ENCODE results near the gene RALGPS1. TPM values are rescaled to one million over a fixed set of nuclear protein-coding genes. Genes with fewer than 3 reads are reported as not detected.

Gene RALGPS1
- total RNA-seq, 2 experiments from 2014 or later: 2.1 to 2.4 TPM

GRCh38 chr9:127197861-127198430, 283.4 kb downstream of the RALGPS1 start:
- Mint-ChIP-seq H3K27ac (no peak overlapping the region), H3K27me3 (ENCODE audit: low read depth) (peaks cover 7% of the 10 kb centered on the region), H3K9me3 (no peaks in the 10 kb centered on the region), H3K4me3 (no peak overlapping the region), H3K36me3 (ENCODE audit: low read depth) (no peaks in the 10 kb centered on the region), H3K4me1 (ENCODE audit: low read depth) (peaks cover 2% of the 10 kb centered on the region)
- CTCF ChIA-PET: interaction anchor here (1.1 to 4.1 kb wide), 10 partner anchors 12 to 272 kb away, joined by 3 to 36 read pairs (median 4); no protein-coding TSS in a partner anchor
- no peak for DNase-seq
- intact Hi-C loops (cut with micrococcal nuclease): no loop called here

- Mint-ChIP-seq H3K4me1 (ENCODE audit: low read depth) (peaks cover 3% of the 10 kb centered on the region), H3K4me3 (no peak overlapping the region), H3K27ac (no peak overlapping the region), H3K36me3 (ENCODE audit: low read depth) (no peaks in the 10 kb centered on the region), H3K27me3 (ENCODE audit: low read depth) (peaks cover 7% of the 10 kb centered on the region), H3K9me3 (no peaks in the 10 kb centered on the region)
- CTCF ChIA-PET: interaction anchor here (0.9 to 4.1 kb wide), 10 partner anchors 12 to 264 kb away, joined by 3 to 36 read pairs (median 4); no protein-coding TSS in a partner anchor
- intact Hi-C loops (cut with micrococcal nuclease): no loop called here
- no peak for DNase-seq
These were observed 284.0 kb downstream of the RALGPS1 start for GRCh38 chr9:127198587-127198986.

DNA sequence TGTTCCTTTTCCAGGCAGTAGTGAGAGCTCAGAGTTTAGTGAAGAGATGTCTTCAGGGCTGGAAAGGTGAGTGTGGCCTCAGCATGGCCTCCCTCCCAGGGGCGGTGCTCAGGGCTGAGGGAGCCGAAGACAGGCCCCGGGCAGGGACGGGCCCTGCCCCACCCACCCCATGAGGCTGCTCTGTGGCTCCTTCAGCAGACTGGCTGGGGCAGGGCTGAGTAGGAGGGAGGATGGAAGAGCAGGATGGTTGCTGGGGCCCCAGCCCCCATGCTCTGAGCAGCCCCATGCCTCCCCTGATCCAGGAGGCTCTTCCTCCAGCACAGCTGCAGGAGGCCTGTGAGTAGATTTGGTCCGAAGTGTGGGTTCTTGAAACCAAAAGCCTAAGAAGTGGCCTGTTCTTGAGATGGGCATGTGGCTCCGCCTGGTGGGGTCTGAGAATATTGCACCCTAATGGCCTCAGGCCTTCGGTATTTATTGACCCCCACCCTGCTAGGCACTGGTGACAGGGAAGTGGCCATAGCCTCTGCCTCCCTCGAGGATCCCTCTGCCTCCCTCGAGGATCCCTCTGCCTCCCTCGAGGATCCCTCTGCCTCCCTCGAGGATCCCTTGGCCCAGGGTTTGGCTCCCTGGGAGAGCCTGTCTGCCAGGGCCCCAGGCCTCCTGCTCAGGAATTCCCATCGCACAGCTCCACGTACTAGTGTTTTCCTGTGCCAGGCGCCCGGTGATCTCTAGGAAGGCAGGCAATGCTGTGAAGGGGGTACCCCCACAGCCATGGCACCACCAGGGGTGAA, 284.6 kb downstream of the RALGPS1 start:
- peaks cover 3% of the 10 kb centered on the region for H3K4me1 Mint-ChIP-seq (ENCODE audit: low read depth)
- DNase-seq: peak; percentile 87
- H3K27me3 Mint-ChIP-seq (ENCODE audit: low read depth): peaks cover 7% of the 10 kb centered on the region
- no peak overlapping the region for H3K27ac Mint-ChIP-seq
- intact Hi-C loops (cut with micrococcal nuclease): loop anchor here (1.0 kb wide), 4 partner anchors 213 to 259 kb away; no protein-coding TSS in a partner anchor
- H3K9me3 Mint-ChIP-seq: no peaks in the 10 kb centered on the region
- CTCF ChIA-PET: interaction anchor here (0.9 to 4.1 kb wide), 10 partner anchors 11 to 264 kb away, joined by 3 to 36 read pairs (median 4); no protein-coding TSS in a partner anchor
- no peaks in the 10 kb centered on the region for H3K36me3 Mint-ChIP-seq (ENCODE audit: low read depth)
- no peak overlapping the region for H3K4me3 Mint-ChIP-seq

DNA sequence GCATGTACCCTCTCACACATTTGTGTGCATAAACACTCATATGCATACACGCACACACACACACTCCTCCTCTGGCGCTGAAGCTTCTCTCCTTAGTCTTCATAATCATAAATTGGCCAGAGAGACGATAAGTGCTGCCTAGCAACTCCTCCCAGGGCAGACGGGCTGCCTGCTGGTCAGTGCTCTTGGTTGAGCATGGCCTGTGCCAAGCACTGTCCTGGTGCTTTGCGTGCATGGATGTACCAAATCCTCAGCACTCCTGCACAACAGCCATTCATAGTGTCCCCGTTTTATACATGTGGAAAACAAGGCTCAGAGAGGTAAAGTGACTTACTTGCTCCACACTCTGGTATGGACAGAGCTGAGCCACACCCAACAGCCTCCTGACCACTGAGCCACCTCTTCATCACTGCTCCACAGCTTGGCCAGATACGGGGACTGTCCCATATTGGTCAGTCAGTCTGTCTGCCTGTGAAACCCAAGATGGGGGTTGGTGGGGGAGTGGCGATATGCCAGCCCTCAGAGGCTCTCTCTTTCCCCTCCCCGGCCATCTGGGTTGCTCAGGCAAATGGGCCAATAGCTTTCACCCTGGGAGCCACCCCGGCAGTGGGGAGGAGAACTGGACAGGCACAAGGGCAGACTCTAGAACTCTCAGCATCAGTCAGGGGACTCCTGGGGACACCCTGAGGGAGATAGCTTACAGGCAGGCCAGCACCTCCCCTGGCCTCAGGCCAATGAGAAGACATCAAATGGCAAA, 285.7 kb downstream of the RALGPS1 start:
- Mint-ChIP-seq H3K27me3 (ENCODE audit: low read depth) (peaks cover 7% of the 10 kb centered on the region), H3K9me3 (no peaks in the 10 kb centered on the region), H3K4me3 (no peak overlapping the region), H3K27ac (no peak overlapping the region), H3K4me1 (ENCODE audit: low read depth) (peaks cover 3% of the 10 kb centered on the region), H3K36me3 (ENCODE audit: low read depth) (no peaks in the 10 kb centered on the region)
- DNase-seq: no peak
- intact Hi-C loops (cut with micrococcal nuclease): no loop called here
- CTCF ChIA-PET: interaction anchor here (0.7 to 4.1 kb wide), 7 partner anchors 54 to 286 kb away, joined by 3 to 36 read pairs (median 9); partner anchors contain the start of gene RALGPS1

- CTCF ChIA-PET: interaction anchor here (1.0 to 4.1 kb wide), 5 partner anchors 14 to 287 kb away, joined by 3 to 25 read pairs (median 5); partner anchors contain the start of gene RALGPS1
- Mint-ChIP-seq H3K27ac (no peak overlapping the region), H3K4me3 (no peak overlapping the region), H3K4me1 (ENCODE audit: low read depth) (peaks cover 3% of the 10 kb centered on the region), H3K9me3 (no peaks in the 10 kb centered on the region), H3K27me3 (ENCODE audit: low read depth) (peaks cover 5% of the 10 kb centered on the region), H3K36me3 (ENCODE audit: low read depth) (no peaks in the 10 kb centered on the region)
- intact Hi-C loops (cut with micrococcal nuclease): no loop called here
- no peak for DNase-seq
These were observed 286.5 kb downstream of the RALGPS1 start for GRCh38 chr9:127201071-127201541.

DNA sequence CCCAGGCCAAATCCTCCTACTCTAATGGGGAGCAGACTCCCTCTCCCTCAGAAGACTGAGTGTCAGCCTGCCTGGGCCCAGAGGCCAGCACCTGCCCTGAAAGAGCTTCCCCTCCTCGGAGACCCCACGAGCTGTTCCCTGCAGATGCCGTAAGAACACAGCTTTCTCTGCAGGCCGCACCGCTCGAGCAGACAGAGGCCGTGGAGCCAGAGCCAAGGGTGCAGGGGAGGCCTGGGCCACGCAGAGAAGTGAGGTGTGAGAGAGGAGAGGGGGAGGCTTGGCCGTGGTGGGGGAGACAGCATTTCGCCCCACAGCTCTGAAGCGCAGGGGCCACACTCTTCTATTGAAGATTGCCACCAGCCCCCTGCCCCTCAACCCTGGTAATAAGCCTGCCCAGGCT, 287.1 kb downstream of the RALGPS1 start:
- intact Hi-C loops (cut with micrococcal nuclease): no loop called here
- Mint-ChIP-seq H3K27ac (no peak overlapping the region), H3K27me3 (ENCODE audit: low read depth) (peaks cover 5% of the 10 kb centered on the region), H3K4me3 (no peak overlapping the region), H3K4me1 (ENCODE audit: low read depth) (peaks cover 3% of the 10 kb centered on the region), H3K36me3 (ENCODE audit: low read depth) (no peaks in the 10 kb centered on the region), H3K9me3 (no peaks in the 10 kb centered on the region)
- DNase-seq: no peak
- CTCF ChIA-PET: interaction anchor here (2.2 to 2.4 kb wide), 2 partner anchors 13 to 260 kb away, joined by 5 to 13 read pairs; no protein-coding TSS in a partner anchor

DNA sequence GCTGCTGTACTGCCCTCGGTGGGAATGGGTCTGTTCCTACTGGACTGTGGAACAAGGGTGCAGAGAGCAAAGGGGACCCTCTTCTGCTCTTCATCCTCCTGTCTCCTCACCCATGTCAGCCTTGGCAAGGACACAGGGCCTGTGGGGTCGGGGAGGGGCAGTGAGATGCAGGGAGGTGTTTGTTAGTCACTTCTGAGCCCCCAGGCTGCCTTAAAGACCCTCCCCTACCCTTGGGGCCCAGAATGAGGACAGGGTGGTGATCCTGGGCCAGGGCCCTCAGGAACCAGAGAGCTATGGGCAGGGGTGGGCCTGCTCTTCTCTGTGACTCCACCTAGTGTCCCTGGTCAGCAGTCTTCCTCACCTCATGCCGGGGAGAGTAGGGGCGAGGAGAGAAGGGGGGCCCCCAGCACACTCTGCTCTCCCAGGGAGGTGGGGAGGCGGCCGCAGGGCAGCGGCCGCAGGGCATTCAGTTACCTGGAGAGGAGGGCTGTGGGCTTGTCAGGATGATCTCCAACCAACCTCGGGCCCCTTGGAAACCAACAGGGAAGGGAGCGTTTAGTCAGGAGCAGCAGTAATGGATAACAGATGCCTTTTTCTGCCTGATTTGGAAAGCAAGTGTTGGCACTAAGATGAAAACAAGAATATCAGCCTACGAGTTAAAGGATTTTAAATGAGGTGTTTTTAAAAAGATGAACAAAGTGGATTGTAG, 288.0 kb downstream of the RALGPS1 start:
- Mint-ChIP-seq H3K27me3 (ENCODE audit: low read depth) (peaks cover 5% of the 10 kb centered on the region), H3K9me3 (no peaks in the 10 kb centered on the region), H3K27ac (no peak overlapping the region), H3K4me3 (no peak overlapping the region), H3K4me1 (ENCODE audit: low read depth) (peaks cover 3% of the 10 kb centered on the region), H3K36me3 (ENCODE audit: low read depth) (no peaks in the 10 kb centered on the region)
- intact Hi-C loops (cut with micrococcal nuclease): no loop called here
- CTCF ChIA-PET: interaction anchor here (2.2 to 2.4 kb wide), 2 partner anchors 12 to 261 kb away, joined by 5 to 13 read pairs; no protein-coding TSS in a partner anchor
- DNase-seq: no peak

DNA sequence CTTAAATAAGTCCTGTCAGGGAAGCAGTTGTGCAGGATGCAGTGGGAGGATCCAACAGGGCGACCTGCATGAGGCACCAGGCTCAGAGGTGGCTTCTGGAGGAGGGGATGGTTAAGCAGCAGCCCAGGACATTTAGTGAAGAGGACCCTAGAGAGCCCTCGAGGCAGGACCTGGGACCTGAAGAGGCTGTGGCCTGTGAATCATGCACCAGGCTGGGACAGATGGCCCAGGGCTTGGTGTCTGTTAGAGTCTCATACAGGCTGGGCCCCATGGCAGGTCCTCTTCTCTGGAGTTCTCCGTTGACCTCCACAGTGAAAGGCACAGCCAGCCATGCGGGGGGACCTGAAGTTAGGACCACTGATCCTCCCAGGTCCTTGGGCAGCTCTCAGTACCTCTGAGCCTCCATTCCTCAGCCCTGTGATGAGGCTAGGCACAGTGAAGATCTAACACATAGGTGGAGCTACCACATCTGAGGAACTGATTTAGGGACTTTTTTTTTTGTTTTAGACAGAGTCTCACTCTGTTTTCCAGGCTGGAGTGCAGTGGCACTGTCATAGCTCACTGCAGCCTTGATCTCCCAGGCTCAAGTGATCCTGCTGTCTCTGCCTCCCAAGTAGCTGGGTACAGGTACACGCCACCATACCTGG, 289.2 kb downstream of the RALGPS1 start:
- Mint-ChIP-seq H3K4me3 (no peak overlapping the region), H3K36me3 (ENCODE audit: low read depth) (no peaks in the 10 kb centered on the region), H3K9me3 (no peaks in the 10 kb centered on the region), H3K4me1 (ENCODE audit: low read depth) (peaks cover 2% of the 10 kb centered on the region), H3K27ac (no peak overlapping the region), H3K27me3 (ENCODE audit: low read depth) (no peaks in the 10 kb centered on the region)
- CTCF ChIA-PET: interaction anchor here (0.6 to 1.6 kb wide), 5 partner anchors 83 to 337 kb away, joined by 3 to 4 read pairs (median 3); no protein-coding TSS in a partner anchor
- intact Hi-C loops (cut with micrococcal nuclease): no loop called here
- no peak for DNase-seq

DNA sequence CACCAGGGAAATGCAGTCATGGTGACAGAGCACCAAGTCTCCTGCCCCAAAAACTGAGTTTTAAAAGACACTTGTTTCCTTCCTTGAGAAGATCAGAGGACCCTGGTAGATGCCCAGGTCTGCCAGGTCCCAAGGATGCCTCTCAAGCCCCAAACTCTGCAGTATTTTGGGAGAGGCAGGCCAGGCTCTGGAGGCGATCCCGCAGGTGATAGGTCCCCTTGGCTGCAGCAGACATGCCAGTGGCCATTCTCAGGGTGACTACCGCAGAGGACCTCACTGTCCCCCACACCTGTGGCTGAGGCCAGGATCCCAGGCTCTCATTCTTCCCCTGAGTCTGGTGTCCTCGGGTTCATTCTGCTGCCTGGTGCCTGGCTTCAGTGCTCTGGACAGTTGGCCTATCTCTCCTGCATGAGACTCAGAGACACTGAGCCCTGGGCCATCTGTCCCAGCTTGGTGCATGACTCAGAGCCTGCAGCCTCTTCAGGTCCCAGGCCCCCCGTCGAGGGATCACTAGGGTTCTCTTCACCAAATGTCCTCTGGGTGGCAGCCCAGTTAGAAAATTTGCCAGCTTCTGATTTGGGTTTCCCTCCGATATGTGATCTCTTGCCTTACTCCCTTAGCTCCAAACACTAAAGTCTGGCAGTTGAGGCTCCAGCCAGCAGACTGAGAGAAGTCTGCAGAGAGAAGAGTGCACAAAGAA, 290.3 kb downstream of the RALGPS1 start:
- H3K4me1 Mint-ChIP-seq (ENCODE audit: low read depth): peaks cover 2% of the 10 kb centered on the region
- no peaks in the 10 kb centered on the region for H3K27me3 Mint-ChIP-seq (ENCODE audit: low read depth)
- no peak overlapping the region for H3K4me3 Mint-ChIP-seq
- H3K36me3 Mint-ChIP-seq (ENCODE audit: low read depth): no peaks in the 10 kb centered on the region
- CTCF ChIA-PET: interaction anchor here (0.6 to 1.6 kb wide), 4 partner anchors 75 to 338 kb away, joined by 3 read pairs; no protein-coding TSS in a partner anchor
- H3K27ac Mint-ChIP-seq: no peak overlapping the region
- no peaks in the 10 kb centered on the region for H3K9me3 Mint-ChIP-seq
- intact Hi-C loops (cut with micrococcal nuclease): no loop called here
- peak; percentile 23 for DNase-seq

GRCh38 chr9:127205952-127206351, 291.4 kb downstream of the RALGPS1 start:
- no peak overlapping the region for H3K27ac Mint-ChIP-seq
- peaks cover 2% of the 10 kb centered on the region for H3K4me1 Mint-ChIP-seq (ENCODE audit: low read depth)
- no peaks in the 10 kb centered on the region for H3K27me3 Mint-ChIP-seq (ENCODE audit: low read depth)
- CTCF ChIA-PET: no interaction called here
- DNase-seq: no peak
- H3K36me3 Mint-ChIP-seq (ENCODE audit: low read depth): no peaks in the 10 kb centered on the region
- H3K4me3 Mint-ChIP-seq: no peak overlapping the region
- no peaks in the 10 kb centered on the region for H3K9me3 Mint-ChIP-seq
- intact Hi-C loops (cut with micrococcal nuclease): no loop called here

DNA sequence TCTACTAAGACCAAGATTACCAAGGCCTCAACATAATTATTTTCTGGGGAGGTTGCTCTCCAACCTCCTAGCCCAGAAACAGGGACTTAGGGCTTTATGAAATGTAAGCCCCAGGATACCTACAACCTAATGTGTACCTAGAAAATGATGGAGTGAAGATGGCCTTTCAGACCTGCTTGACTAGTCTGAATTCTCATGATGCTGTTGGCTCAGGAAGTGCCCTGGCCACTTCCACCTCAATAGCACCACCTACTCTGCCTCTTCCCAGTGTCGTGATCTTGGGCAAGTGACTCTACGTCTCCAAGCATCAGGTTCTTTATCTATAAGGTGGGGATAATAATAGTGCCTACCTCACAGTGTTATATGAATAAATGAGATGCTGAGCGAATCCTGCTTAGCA, 292.1 kb downstream of the RALGPS1 start:
- no peak for DNase-seq
- no peaks in the 10 kb centered on the region for H3K27me3 Mint-ChIP-seq (ENCODE audit: low read depth)
- no peaks in the 10 kb centered on the region for H3K36me3 Mint-ChIP-seq (ENCODE audit: low read depth)
- H3K4me1 Mint-ChIP-seq (ENCODE audit: low read depth): peaks cover 2% of the 10 kb centered on the region
- intact Hi-C loops (cut with micrococcal nuclease): no loop called here
- H3K9me3 Mint-ChIP-seq: no peaks in the 10 kb centered on the region
- H3K27ac Mint-ChIP-seq: no peak overlapping the region
- no peak overlapping the region for H3K4me3 Mint-ChIP-seq
- CTCF ChIA-PET: no interaction called here

All from activated naive CD4-positive, alpha-beta T cell treated with anti-CD3 and anti-CD28 coated beads for 36 hours (primary cell).